ENCODE results near the gene KCNS1. TPM values are rescaled to one million over a fixed set of nuclear protein-coding genes. Genes with fewer than 3 reads are reported as not detected.

The KCNS1 gene
- total and polyA plus RNA-seq, 2 of the 8 experiments (the other 6 are each of a cell fraction or from before 2014, with no cell fraction given) = 1.4 to 1.8 TPM

DNA sequence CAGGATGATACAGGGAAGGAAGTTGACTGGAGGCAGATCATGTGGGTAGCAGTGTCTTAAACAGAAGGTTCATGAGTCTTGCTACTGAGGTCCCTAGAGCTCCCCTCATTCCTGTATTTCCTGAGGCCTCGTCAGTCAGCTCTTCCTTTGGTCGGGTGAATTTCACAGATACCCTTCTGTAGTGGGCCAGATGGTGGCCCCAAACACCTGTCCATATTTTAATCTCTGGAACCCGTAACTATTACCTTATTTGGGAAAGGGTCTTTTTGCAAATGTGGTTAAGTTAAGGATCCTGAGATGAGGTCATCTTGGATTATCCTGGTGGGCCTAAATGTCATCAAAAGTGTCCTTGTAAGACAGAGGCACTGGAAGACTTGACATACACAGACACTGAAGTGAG, 9.6 kb downstream of the KCNS1 start:
- Histone ChIP-seq H3K23me2 (ENCODE audit: low read depth, low read length) (no peaks in the 10 kb centered on the region), H2BK120ac (replicated peaks; ENCODE audit: low read depth, low read length) (no peak overlapping the region), H3K9me3 (ENCODE audit: insufficient read depth in 2 of 2, low read depth in 1 of 2, low read length in 1 of 2) (no peaks in the 10 kb centered on the region), H2BK5ac (ENCODE audit: low read depth, low read length) (no peak overlapping the region), H4K20me1 (replicated peaks in 1 of 2; ENCODE audit: control insufficient read depth in 1 of 2, insufficient read depth in 2 of 2, low read length in 2 of 2) (no peaks in the 10 kb centered on the region), H3K18ac (ENCODE audit: extremely low read depth, low read length) (no peak overlapping the region), H3K14ac (ENCODE audit: insufficient read length) (no peak overlapping the region), H4K8ac (ENCODE audit: extremely low read depth, insufficient read depth, low read length) (no peak overlapping the region), H2BK20ac (ENCODE audit: low read length) (no peak overlapping the region), H4K5ac (ENCODE audit: insufficient read length, low read depth, low read length) (no peak overlapping the region), H3K4me1 (replicated peaks in 1 of 4; ENCODE audit: control insufficient read depth in 3 of 4, insufficient read depth in 4 of 4, low read length in 3 of 4) (no peaks in the 10 kb centered on the region), H2BK15ac (ENCODE audit: low read length) (no peak overlapping the region), H2BK12ac (ENCODE audit: low read depth, low read length) (no peak overlapping the region), H3K79me1 (ENCODE audit: low read depth, low read length) (no peaks in the 10 kb centered on the region), H3K27ac (ENCODE audit: low read depth, low read length) (no peak overlapping the region), H3K79me2 (ENCODE audit: control insufficient read depth in 1 of 2, insufficient read depth in 2 of 2, low read length in 2 of 2) (no peaks in the 10 kb centered on the region), H2AFZ (ENCODE audit: low read length) (no peak overlapping the region), H4K91ac (replicated peaks; ENCODE audit: insufficient read length, low read length) (no peak overlapping the region), H3K4me2 (ENCODE audit: insufficient read depth in 1 of 2, low read depth in 2 of 2, low read length in 2 of 2) (no peak overlapping the region), H3K56ac (replicated peaks; ENCODE audit: insufficient read length, low read depth, low read length) (no peak overlapping the region), H3K4me3 (ENCODE audit: extremely low read depth in 1 of 4, insufficient read depth in 2 of 4, low read depth in 3 of 4, low read length in 4 of 4) (no peak overlapping the region), H3K4ac (replicated peaks; ENCODE audit: insufficient read length, low read depth, low read length) (no peak overlapping the region), H3K27me3 (replicated peaks in 1 of 4; ENCODE audit: control insufficient read depth in 3 of 4, extremely low read depth in 1 of 4, insufficient read depth in 3 of 4, low read length in 3 of 4) (no peaks in the 10 kb centered on the region), H3K9ac (replicated peaks in 1 of 4; ENCODE audit: extremely low read depth in 1 of 4, low read depth in 3 of 4, low read length in 3 of 4) (no peak overlapping the region), H3K23ac (ENCODE audit: insufficient read length) (no peak overlapping the region), H2AK5ac (ENCODE audit: low read depth, low read length) (no peak overlapping the region), H3K36me3 (ENCODE audit: control insufficient read depth in 2 of 4, insufficient read depth in 4 of 4, low read length in 3 of 4) (no peaks in the 10 kb centered on the region)
- POLR2A ChIA-PET (ENCODE audit: partially characterized antibody) = no interaction called here
- CTCF ChIA-PET (ENCODE audit: partially characterized antibody) = interaction anchor here (11.2 to 17.6 kb wide), 2 partner anchors 18 to 43 kb away, joined by 210 to 233 read pairs; partner anchors contain the start of gene WFDC5
- no peak for TF ChIP-seq CTBP2 (IDR thresholded peaks at IDR 0.05; ENCODE audit: borderline replicate concordance, insufficient read depth, insufficient read length, low read length)
- TF ChIP-seq RAD21 (IDR thresholded peaks at IDR 0.05 in 1 of 2, conservative IDR thresholded peaks at IDR 0.05 in 1 of 2; ENCODE audit: low read depth in 2 of 2, low read length in 2 of 2) = no peak
- WGBS, 2 experiments (ENCODE audit: extremely low coverage in 1 of 2, insufficient coverage in 1 of 2, insufficient read length in 1 of 2, insufficient replicate concordance in 2 of 2, low coverage in 1 of 2, low lambda C conversion rate in 2 of 2, missing lambda C conversion rate in 1 of 2) = 89% methylated on average over 3 of the region's 3 CpGs; no CpG with 5 or more reads in 1 of the 2 experiments
- DNase-seq (ENCODE audit: low read depth in 1 of 2, low spot score in 2 of 2) = no peak
- no peak for FAIRE-seq
